ENCODE data around the gene SMAD6.
A peak's percentile ranks its signal among the peaks of the same experiment; 100 is the strongest.
"Not testable (repeated sequence)": the region's sequence is repeated elsewhere in the genome, so short reads cannot be mapped to it uniquely, and the experiment has no call there.

The SMAD6 gene

DNA sequence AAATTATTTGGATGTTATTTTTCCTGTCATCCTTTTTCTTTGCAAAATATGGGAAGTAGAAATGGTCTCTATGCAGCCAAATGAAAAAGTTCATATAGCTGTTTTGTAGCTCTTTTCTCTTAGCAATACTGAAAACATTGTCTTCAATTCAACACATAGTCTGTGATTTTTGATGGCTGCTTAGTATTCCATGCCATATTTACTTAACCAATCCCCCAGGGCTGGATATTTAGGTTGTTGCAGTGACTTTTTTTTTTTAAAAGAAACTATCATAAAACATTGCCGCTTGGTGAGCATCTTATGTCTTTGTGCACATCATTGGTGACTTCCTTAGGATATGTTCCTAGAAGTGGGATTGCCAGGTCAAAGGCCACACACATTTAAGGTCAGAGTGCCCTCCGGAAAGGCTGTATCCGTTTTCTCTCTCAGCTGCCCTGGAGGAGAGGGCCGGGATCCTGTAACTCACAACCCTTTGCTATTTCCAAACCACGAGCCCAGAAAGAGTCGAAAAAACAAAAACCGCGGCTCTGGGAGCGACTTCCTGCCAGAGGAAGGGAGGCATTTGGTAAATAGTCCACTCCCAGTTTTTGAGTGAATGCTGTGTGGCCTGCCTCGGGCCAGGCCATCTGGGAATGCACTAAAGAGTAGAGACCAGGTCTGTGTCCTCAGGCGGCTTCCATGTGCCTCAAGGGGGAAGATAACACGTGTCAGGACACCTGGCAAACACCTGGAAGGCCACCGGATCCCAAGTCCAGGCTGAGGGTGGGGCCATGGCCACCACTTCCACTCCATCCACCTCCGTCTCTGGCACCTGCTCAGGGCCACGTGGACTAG, 41.9 kb downstream of the SMAD6 start:
- peak; percentile 57 for DNase-seq

- DNase-seq: no peak
Observed at GRCh38 chr15:66744610-66745279, 42.7 kb downstream of the SMAD6 start.

- no peak for DNase-seq
Observed at GRCh38 chr15:66745530-66746230, 43.6 kb downstream of the SMAD6 start.

- DNase-seq: no peak
Observed at GRCh38 chr15:66746231-66746605, 44.2 kb downstream of the SMAD6 start.

GRCh38 chr15:66747223-66747622, 45.2 kb downstream of the SMAD6 start:
- no peak for DNase-seq

DNA sequence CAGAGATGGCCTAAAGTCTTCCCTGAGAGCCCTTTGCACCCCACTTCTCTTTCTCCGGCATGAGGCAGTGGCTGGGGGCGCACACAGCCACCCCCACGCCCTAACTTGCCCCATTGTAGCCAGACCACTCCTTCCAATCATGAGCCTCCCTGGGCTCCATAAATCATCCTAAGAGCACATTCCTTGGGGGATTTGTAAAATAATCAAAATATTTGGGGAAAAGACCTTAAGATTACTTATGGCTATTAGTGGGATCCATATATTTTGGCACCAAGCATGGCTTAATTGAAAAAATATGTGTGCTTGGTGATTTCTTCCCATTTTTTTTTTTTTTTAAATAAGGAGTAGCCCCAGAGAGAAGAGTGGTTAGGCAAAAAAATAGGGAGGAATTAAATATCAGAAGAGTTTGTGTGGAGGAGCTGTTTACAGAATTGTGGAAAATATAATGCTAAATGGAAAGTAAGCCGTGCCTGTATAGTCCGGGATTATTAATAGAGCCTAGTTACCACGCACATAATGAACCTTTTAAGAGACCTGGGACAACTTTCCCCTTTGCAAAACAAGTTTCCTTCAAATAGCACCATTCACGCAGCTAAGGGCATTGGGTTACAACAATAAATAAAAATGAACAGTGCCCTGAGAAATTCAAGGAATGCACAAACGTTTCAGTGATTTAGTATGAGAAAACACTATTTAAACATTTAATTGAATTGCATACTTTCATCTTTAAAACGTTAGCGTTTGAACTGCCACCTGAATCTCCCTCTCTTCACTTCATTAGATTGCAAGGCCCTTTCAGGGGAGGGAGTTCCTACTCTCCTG, 46.1 kb downstream of the SMAD6 start:
- peak; percentile 83 for DNase-seq

DNA sequence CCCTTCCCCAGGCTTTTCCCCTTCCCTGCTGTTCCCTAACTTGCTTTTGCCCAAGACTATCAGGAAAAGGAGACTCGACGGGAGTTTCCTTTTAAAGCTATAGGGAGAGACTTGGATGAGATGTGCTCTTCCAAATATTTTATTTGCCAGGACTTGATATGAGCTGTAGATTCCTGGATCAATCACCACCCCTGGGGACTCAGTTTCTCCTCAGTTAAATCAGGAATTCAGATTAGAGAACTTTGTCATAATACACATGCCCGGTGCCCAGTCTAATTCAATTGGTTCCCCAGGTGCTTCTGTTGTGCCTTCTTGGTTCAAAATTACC, 46.6 kb downstream of the SMAD6 start:
- no peak for DNase-seq

DNA sequence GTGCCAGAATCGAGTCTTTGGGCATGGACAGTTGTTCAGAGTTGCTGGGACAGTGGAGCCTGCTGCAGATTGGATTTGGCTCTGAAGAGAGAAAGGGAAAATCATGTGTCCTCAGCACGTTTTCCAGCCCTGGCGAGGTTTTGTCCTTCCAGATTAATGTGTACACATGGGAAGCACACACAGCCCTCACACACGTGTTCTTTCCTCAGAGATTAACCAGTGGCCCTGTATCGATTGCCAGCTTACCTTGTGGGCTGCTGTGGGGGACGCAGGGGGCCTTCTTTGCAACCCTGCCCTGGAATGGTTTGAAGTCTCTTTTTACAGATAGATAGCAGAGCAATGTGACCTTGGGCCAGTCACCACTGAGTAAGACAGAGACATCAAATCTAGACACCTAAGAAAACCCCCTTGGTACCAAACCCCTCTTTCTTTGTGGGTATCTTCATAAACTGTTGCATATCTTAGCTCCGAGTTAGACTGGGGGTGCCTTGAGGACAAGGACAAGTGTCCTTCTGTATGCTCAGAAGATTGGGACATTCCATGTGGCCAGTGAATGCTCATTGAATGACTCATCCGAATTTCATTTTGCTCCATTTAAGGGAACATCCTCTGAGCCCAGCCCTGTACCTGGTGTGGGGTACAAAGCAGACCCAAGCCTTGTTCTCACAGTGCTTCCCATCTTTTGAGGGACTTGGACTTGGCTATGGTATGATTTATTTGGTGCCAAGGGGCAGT, 48.0 kb downstream of the SMAD6 start:
- peak; percentile 69 for DNase-seq

GRCh38 chr15:66750609-66751008, 48.6 kb downstream of the SMAD6 start:
- DNase-seq: no peak

DNA sequence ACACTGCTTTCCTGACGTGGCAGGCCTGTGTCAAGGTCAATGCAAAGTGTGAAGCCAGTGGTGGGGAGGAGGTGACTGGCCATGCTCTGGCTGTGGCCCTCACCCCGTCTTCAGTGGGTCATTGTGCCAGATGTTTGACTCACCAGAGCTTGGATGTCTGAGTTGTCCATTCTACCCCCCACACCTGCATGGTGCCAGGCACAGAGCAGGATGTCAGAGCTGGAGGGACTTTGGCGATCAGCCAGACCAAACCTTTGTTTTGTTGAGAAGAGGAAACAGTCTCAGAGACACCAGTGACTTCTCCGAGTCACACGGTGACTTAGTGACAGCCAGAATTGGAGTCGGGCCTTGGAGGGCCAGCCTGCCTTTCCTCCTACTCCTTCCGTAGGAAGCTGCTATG, 49.5 kb downstream of the SMAD6 start:
- DNase-seq: peak; percentile 53

- DNase-seq: no peak
Observed at GRCh38 chr15:66752078-66752477, 50.0 kb downstream of the SMAD6 start.

DNA sequence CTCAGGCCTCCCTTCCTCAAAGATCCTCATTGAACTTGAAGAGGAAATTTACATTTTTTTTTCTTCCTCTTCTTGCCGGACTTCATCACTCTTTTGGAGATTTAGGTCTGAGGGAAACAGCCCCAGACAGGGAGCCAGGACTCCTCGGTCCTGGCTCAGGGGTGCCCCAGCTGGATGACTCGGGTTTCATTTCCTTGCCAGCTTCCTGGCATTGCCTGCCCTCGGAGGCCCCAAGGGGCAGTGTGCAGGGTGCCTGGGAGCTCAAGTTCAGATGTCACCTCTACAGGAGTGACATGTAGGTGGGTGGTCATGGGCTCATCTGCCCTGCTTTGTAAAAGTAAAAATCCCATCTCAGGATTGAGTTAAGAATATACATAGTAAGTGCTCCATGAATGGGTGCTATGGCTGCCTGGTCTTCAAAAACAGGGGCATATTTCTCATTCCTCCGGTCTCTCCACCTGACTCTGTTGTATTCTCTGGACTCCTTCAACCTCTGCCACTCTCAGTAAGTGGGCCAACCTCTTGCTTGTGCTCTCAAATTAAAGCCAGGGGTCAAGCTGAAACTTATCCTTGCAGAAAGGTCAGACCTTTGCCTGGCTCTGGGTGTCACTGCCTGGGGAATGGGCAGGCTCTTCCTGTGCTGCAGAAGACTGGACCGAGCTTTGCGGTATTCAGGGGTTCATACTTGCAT, 51.8 kb downstream of the SMAD6 start:
- DNase-seq: no peak

GRCh38 chr15:66754789-66755188, 52.8 kb downstream of the SMAD6 start:
- DNase-seq: no peak

DNA sequence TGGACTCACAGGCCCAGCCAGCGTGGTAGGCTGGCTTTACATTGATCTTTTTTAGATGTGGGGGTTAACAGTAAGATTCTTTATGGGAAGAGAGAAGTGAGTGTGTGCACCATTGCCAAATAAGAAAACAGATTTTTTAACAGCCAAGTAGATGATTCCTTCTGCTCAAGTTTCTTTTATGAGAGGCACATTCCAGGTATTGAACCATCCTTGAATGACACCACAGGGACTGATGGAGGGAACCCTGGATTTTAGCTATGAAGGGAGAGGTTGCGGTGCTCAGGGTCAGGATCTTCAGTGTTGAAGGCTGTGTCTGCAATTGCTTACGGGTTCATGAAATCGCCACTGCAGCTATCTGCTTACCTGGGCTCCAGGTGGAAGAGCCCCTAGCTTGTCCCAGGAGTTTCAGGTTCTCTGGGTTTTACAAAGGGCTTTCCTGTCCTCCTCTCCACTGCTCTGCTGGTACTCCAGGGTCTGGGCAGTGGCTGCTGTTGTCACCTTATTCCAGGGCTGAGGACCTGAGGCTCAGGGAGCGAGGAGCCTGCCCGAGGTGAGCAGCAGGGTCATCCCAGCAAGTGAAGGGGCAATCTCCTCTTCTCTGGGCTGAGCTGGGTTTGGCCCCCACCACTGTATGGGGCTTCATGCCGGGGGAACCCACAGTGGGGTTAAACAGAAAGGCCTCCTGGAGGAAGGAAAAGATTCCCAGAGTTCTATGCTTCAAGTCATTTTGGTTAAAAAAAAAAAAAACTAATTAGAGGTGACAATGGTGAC, 53.4 kb downstream of the SMAD6 start:
- DNase-seq: no peak

GRCh38 chr15:66756295-66756694, 54.3 kb downstream of the SMAD6 start:
- no peak for DNase-seq

GRCh38 chr15:66757030-66757429, 55.0 kb downstream of the SMAD6 start:
- DNase-seq: no peak

DNA sequence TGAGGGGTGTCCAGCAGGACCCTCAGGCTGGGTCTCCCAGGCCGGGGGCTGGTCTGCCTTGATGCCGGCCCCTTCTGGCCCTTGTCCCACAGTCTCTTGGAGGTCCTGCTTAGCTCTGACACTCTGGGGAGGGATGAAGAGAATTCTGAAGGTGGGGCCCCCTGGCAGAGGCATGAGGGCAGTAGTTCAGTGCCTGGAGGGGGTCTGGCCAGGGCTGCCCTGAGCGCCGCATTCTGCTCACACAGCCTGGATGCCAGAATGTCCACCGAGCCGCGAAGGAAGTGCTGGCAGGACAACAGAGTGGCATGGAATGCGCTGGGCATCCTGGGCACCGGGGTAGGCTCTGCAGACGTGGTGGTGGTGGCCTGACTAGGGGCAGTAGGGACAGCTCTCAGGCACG, 55.5 kb downstream of the SMAD6 start:
- DNase-seq: no peak

- not testable (repeated sequence) for DNase-seq
Observed at GRCh38 chr15:66758217-66758616, 56.2 kb downstream of the SMAD6 start.

GRCh38 chr15:66758844-66759243, 56.8 kb downstream of the SMAD6 start:
- DNase-seq: no peak

- no peak for DNase-seq
Observed at GRCh38 chr15:66760097-66760967, 58.3 kb downstream of the SMAD6 start.

All from fibroblast of skin of back (primary cell).